HG03460 (cell line): Measurements from ENCODE around the gene BCL2.

ENCODE experiments used
- ATAC-seq: cut with Tn5 transposase; IDR thresholded peaks from one replicate; pipeline ENCODE4 v1.9.1; 2021; ENCODE audit not compliant: unreplicated experiment

BCL2 gene

GRCh38 chr18:63311118-63312018 is 8.2 kb downstream of the BCL2 start:
- peak; percentile 69 for ATAC-seq

GRCh38 chr18:63309422-63309821 is 10.1 kb downstream of the BCL2 start:
- ATAC-seq: no peak

- ATAC-seq: no peak
Measured at GRCh38 chr18:63307551-63308200, 11.9 kb downstream of the BCL2 start.

- no peak for ATAC-seq
Measured at GRCh38 chr18:63306819-63307550, 12.6 kb downstream of the BCL2 start.

GRCh38 chr18:63306249-63306648 is 13.3 kb downstream of the BCL2 start:
- no peak for ATAC-seq

GRCh38 chr18:63303547-63303946 is 16.0 kb downstream of the BCL2 start:
- ATAC-seq: no peak

- ATAC-seq: no peak
Measured at GRCh38 chr18:63302636-63303405, 16.7 kb downstream of the BCL2 start.

GRCh38 chr18:63302220-63302619 is 17.3 kb downstream of the BCL2 start:
- ATAC-seq: no peak

- no peak for ATAC-seq
Measured at GRCh38 chr18:63301434-63301833, 18.1 kb downstream of the BCL2 start.

GRCh38 chr18:63299837-63300745 is 19.5 kb downstream of the BCL2 start:
- ATAC-seq: no peak

- ATAC-seq: no peak
Measured at GRCh38 chr18:63298400-63299365, 20.9 kb downstream of the BCL2 start.

GRCh38 chr18:63297687-63298399 is 21.7 kb downstream of the BCL2 start:
- ATAC-seq: no peak

- no peak for ATAC-seq
Measured at GRCh38 chr18:63293935-63294334, 25.6 kb downstream of the BCL2 start.

GRCh38 chr18:63292831-63293683 is 26.5 kb downstream of the BCL2 start:
- ATAC-seq: peak; percentile 57

GRCh38 chr18:63291278-63291677 is 28.3 kb downstream of the BCL2 start:
- no peak for ATAC-seq

GRCh38 chr18:63290821-63291200 is 28.8 kb downstream of the BCL2 start:
- no peak for ATAC-seq

- ATAC-seq: no peak
Measured at GRCh38 chr18:63290166-63290820, 29.3 kb downstream of the BCL2 start.
